HG03280 (cell line): ENCODE results near the gene NBPF26.
"Not testable (repeated sequence)": the region's sequence is repeated elsewhere in the genome, so short reads cannot be mapped to it uniquely, and the experiment has no call there.

Experiments
- ATAC-seq: cut with Tn5 transposase; IDR thresholded peaks from one replicate; pipeline ENCODE4 v1.9.1; 2021; ENCODE audit warnings: mild to moderate bottlenecking, moderate library complexity; ENCODE audit not compliant: unreplicated experiment

NBPF26 gene

GRCh38 chr1:120850537-120851421 lies 127.0 kb downstream of the NBPF26 start:
- peak; percentile 85 for ATAC-seq

GRCh38 chr1:120858144-120858543 lies 134.4 kb downstream of the NBPF26 start:
- ATAC-seq: not testable (repeated sequence)

- not testable (repeated sequence) for ATAC-seq
Measured at GRCh38 chr1:120859615-120860234, 136.0 kb downstream of the NBPF26 start.

DNA sequence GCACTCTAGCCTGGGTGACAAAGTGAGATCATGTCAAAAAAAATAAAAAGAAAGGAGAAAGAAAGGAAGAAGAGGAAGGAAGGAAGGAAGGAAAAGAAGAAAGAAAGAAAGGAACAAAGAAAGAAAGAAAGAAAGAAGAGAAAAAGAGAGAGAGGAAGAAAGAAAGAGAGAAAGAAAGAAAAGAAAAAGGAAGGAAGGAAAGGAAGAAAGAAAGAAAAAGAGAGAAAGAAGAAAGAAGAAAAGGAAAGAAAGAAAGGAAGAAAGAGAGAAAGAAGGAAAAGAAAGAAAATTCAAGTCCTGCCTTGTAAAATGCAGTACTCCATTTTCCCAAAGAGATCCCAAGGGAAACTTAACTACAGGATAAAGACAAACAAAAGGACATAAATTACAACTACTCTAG lies 154.5 kb downstream of the NBPF26 start:
- ATAC-seq: not testable (repeated sequence)

DNA sequence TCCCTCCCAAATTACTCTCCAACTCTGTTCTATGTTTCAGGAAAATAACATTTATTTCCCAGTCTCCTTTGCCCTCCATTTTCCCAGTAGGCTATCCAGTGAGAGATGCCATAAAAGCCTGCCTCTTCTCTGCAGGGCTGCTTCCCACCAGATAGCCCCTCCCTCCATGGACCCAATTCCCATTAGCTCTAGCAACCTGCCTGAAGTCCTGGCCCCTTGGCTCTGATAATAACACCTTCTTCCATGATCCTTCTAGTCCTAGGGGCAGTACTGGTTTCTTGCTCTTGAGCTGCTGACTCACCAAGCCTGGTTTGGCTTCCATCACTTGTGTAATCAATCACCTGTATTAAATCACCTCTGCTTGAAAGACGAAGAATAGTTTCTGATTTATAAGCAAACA lies 156.3 kb downstream of the NBPF26 start:
- not testable (repeated sequence) for ATAC-seq

DNA sequence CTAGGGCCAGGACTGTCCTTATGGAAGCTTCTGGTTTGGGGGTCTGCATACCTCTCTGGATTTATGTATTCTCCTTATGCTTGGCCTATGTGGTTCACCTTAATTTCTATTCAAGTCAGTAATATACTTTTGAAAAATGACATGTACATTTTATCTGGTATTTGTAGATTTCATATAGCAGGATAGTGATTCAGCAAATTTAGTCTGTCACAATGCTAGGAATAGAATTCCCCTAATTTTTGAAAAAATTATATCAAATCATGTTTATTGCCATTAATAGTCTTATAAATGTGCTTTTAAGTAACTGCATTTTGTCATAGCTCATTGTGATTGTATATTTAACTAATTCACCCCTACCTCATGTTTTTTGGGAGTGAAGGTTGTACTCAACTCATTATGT lies 158.2 kb downstream of the NBPF26 start:
- not testable (repeated sequence) for ATAC-seq
